ENCODE data around the gene GDF15. TPM values are rescaled to one million over a fixed set of nuclear protein-coding genes. Genes with fewer than 3 reads are reported as not detected.
A peak's percentile ranks its signal among the peaks of the same experiment; 100 is the strongest.

GDF15 gene
- total RNA-seq, 1 donor from 2014 or later: 0.33 TPM

DNA sequence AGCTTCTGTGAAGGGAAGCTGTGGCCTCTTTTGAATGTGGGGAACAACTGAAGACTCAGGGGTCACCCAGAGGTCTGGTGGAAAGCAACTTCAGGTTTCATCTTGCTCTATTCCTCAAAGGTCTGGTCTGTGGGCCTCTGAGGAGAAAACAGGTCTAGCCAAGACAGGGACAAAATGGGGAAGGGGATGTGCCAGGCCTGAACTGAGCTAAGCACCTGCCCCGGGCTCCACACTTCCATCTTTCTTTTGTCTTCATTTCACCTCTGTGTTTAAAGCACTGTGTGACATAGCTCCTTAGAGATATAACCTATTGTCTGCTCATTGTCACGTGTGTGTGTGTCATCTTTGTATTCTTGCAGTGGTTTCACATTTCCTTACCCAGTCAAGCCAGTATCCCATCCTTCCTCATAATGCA lies 19.9 kb upstream of the GDF15 start:
- Histone ChIP-seq H3K27me3 (ENCODE audit: low read depth) (no peaks in the 10 kb centered on the region), H3K27ac (replicated peaks) (peak overlapping the region; percentile 87), H3K4me1 (peaks cover 32% of the 10 kb centered on the region), H3K9me3 (replicated peaks) (no peaks in the 10 kb centered on the region), H3K4me3 (no peak overlapping the region), H3K36me3 (peaks cover 25% of the 10 kb centered on the region)
- DNase-seq: no peak
- intact Hi-C loops (cut with micrococcal nuclease): no loop called here
- TF ChIP-seq, protein P1, sequence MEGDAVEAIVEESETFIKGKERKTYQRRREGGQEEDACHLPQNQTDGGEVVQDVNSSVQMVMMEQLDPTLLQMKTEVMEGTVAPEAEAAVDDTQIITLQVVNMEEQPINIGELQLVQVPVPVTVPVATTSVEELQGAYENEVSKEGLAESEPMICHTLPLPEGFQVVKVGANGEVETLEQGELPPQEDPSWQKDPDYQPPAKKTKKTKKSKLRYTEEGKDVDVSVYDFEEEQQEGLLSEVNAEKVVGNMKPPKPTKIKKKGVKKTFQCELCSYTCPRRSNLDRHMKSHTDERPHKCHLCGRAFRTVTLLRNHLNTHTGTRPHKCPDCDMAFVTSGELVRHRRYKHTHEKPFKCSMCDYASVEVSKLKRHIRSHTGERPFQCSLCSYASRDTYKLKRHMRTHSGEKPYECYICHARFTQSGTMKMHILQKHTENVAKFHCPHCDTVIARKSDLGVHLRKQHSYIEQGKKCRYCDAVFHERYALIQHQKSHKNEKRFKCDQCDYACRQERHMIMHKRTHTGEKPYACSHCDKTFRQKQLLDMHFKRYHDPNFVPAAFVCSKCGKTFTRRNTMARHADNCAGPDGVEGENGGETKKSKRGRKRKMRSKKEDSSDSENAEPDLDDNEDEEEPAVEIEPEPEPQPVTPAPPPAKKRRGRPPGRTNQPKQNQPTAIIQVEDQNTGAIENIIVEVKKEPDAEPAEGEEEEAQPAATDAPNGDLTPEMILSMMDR (IDR thresholded peaks at IDR 0.05; ENCODE audit: borderline replicate concordance): no peak

DNA sequence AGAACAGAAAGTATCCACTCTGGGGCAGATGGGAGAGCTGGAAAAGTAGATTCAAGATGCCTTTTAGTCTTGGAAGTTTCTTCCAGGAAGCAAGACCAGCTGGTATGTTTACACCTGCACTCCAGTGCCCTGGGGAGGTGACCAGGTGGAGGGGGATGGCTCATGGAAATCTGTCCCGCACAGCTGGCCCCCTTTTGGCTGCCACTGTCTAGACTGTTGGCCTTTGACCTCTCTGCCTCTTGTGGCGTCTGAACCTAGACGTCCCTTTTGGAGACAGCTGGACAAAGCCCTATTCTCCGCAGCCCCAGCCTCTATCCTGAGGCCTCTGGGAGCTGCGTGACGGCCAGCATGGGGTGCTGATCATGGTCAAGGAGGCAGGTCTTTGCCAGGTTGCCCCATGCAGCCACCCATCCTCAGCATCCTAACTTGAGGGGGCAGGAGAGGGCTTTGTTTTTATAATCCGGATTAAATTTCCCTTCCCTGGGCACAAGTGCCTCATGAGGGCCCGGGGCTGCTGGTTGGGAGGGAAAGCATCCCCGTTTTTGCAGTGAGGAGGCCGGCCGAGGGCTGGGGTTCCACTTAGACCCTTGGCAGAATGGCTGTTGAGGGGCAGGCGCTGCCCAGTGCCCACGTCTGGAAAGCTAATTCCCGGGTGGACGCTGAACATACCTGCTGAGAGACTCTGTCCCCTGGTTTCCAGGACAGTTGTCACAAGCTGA lies 17.3 kb upstream of the GDF15 start:
- Histone ChIP-seq H3K4me1 (peaks cover 36% of the 10 kb centered on the region), H3K36me3 (peaks cover 2% of the 10 kb centered on the region), H3K9me3 (replicated peaks) (no peaks in the 10 kb centered on the region), H3K27me3 (ENCODE audit: low read depth) (no peaks in the 10 kb centered on the region), H3K4me3 (no peak overlapping the region), H3K27ac (replicated peaks) (peak overlapping the region; percentile 16)
- intact Hi-C loops (cut with micrococcal nuclease): no loop called here
- TF ChIP-seq, protein P1 (IDR thresholded peaks at IDR 0.05; ENCODE audit: borderline replicate concordance): no peak
- no peak for DNase-seq

DNA sequence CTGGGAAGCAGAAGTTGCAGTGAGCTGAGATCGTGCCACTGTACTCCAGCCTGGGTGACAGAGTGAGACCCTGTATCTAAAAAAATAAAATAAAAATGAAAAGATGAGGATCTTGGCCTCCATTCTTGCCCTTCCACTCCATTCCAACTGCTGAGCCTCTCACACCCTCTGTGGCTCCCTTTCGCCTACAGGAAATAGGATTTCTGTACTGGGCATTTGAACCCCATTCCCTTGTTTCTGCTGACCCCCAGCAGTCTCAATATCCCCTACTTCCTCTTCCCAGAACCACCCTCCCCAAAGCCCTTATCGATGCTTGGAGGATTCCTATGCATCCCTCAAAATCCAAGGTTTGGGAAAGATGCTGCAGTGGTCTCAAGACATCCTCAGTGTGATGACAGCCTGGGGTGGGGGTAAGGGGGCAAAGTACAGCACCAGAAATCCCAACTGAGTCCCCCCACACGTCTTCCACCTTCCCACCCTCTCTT lies 12.5 kb upstream of the GDF15 start:
- Histone ChIP-seq H3K9me3 (replicated peaks) (no peaks in the 10 kb centered on the region), H3K27ac (replicated peaks) (peak overlapping the region; percentile 86), H3K4me1 (peaks cover 29% of the 10 kb centered on the region), H3K36me3 (no peaks in the 10 kb centered on the region), H3K4me3 (no peak overlapping the region), H3K27me3 (ENCODE audit: low read depth) (no peaks in the 10 kb centered on the region)
- intact Hi-C loops (cut with micrococcal nuclease): no loop called here
- DNase-seq: no peak
- TF ChIP-seq, protein P1 (IDR thresholded peaks at IDR 0.05; ENCODE audit: borderline replicate concordance): no peak

DNA sequence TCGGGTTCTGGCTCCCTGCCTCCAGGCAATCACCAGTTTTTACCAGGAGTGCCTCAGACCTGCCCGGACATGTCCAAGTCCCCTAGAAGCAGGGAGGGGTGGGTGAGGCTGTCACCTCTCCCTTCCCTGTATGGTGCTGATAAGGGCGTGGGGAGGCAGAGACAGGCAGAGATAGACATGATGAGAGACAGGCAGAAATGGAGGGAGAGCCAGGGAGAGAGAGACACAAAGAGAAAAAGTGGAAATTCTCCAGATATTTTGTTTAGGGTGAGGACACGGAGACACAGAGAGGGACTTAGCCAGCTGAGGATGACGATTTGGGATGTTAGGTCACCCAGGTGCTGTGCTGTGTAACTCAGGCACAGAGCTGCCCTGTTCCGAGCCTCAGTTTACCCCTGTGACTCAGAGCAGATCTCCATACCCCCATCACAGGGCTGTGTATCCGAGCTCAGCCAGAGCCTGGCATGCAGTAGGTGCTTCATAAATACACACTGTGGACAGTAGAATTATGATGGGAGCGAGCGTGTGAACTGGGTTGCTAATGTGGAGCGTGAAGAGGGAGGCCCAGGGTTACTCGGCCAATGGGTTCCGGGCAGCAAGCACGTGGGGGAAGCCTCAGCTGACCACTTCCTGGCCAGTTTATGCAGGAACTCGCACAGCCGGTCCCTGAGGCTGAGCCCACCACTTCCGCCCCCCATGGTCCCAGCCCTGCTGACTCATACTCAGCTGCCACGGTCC lies 11.9 kb upstream of the GDF15 start:
- H3K4me1 ChIP-seq: peaks cover 29% of the 10 kb centered on the region
- peak; percentile 90 for DNase-seq
- no peaks in the 10 kb centered on the region for H3K36me3 ChIP-seq
- TF ChIP-seq, protein P1 (IDR thresholded peaks at IDR 0.05; ENCODE audit: borderline replicate concordance): no peak
- intact Hi-C loops (cut with micrococcal nuclease): no loop called here
- H3K9me3 ChIP-seq (replicated peaks): no peaks in the 10 kb centered on the region
- H3K27ac ChIP-seq (replicated peaks): peak overlapping the region; percentile 86
- H3K4me3 ChIP-seq: peak overlapping the region; percentile 12
- H3K27me3 ChIP-seq (ENCODE audit: low read depth): no peaks in the 10 kb centered on the region

GRCh38 chr19:18377026-18377425 lies 8.9 kb upstream of the GDF15 start:
- Histone ChIP-seq H3K36me3 (no peaks in the 10 kb centered on the region), H3K4me3 (no peak overlapping the region), H3K27me3 (ENCODE audit: low read depth) (no peaks in the 10 kb centered on the region), H3K9me3 (replicated peaks) (no peaks in the 10 kb centered on the region), H3K4me1 (peaks cover 43% of the 10 kb centered on the region), H3K27ac (replicated peaks) (no peak overlapping the region)
- intact Hi-C loops (cut with micrococcal nuclease): no loop called here
- TF ChIP-seq, protein P1 (IDR thresholded peaks at IDR 0.05; ENCODE audit: borderline replicate concordance): no peak
- DNase-seq: no peak

All from left ventricle myocardium inferior (tissue), 1 donor.